ENCODE results near the gene SLCO2A1. TPM values are rescaled to one million over a fixed set of nuclear protein-coding genes. Genes with fewer than 3 reads are reported as not detected.

SLCO2A1 gene
- total and polyA plus RNA-seq, 2 experiments from 2014 or later = 0.22 to 4.8 TPM

DNA sequence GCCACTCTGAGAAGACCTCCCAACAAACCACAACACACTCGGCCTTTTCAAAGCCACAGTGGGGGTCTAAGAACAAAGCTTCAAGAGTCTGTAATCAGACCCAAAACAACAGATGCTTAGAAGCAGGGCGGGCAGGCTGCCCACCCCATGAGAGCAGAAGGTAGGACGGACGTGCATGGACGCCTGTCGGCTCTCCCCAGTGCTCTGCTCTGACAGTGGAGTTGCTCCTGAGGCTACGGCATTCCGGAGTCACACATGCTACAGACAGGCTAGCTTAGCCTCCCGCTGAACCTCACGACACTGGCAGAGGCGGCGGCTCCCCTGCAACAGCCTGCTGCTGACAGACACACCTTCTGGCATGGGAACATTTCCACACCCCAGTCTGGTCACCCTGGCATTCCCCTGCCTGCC, 33.5 kb downstream of the SLCO2A1 start:
- TF ChIP-seq EZH2 (IDR thresholded peaks at IDR 0.05; ENCODE audit: insufficient read depth, poor library complexity, severe bottlenecking) (no peak), EZH2phosphoT487 (IDR thresholded peaks at IDR 0.05; ENCODE audit: insufficient read depth, low read depth) (no peak)
- Histone ChIP-seq H4K20me1 (ENCODE audit: insufficient read depth) (no peaks in the 10 kb centered on the region), H3K9me2 (ENCODE audit: insufficient read depth) (no peaks in the 10 kb centered on the region), H3K4me1 (ENCODE audit: insufficient read depth) (peaks cover 9% of the 10 kb centered on the region), H3K79me2 (ENCODE audit: insufficient read depth) (no peaks in the 10 kb centered on the region), H2AFZ (no peak overlapping the region), H3K36me3 (ENCODE audit: low read depth) (no peaks in the 10 kb centered on the region), H3K9me3 (ENCODE audit: low read depth) (no peaks in the 10 kb centered on the region), H3F3A (ENCODE audit: insufficient read depth) (no peaks in the 10 kb centered on the region), H3K4me3 (no peak overlapping the region), H3K27me3 (replicated peaks; ENCODE audit: insufficient read depth) (no peaks in the 10 kb centered on the region), H3K4me2 (ENCODE audit: unreplicated experiment) (no peak overlapping the region), H3K9ac (no peak overlapping the region), H3K27ac (no peak overlapping the region)
- in situ Hi-C loops (cut with MboI) = no loop called here
- DNase-seq = no peak
- 85 to 91% methylated on average over 12 of the region's 12 CpGs for WGBS, 2 experiments (ENCODE audit: low coverage in 1 of 2, low lambda C conversion rate in 2 of 2, missing lambda C conversion rate in 2 of 2)

GRCh38 chr3:133995264-133995663, 34.5 kb downstream of the SLCO2A1 start:
- DNase-seq = no peak
- H3K27me3 ChIP-seq (replicated peaks; ENCODE audit: insufficient read depth) = no peaks in the 10 kb centered on the region
- WGBS, 2 experiments (ENCODE audit: low coverage in 1 of 2, low lambda C conversion rate in 2 of 2, missing lambda C conversion rate in 2 of 2) = 63 to 71% methylated on average over 2 of the region's 2 CpGs
- H3K9ac ChIP-seq = no peak overlapping the region
- no peaks in the 10 kb centered on the region for H3K9me2 ChIP-seq (ENCODE audit: insufficient read depth)
- H4K20me1 ChIP-seq (ENCODE audit: insufficient read depth) = no peaks in the 10 kb centered on the region
- in situ Hi-C loops (cut with MboI) = no loop called here
- H3K4me3 ChIP-seq = no peak overlapping the region
- no peaks in the 10 kb centered on the region for H3K9me3 ChIP-seq (ENCODE audit: low read depth)
- H2AFZ ChIP-seq = no peak overlapping the region
- no peak overlapping the region for H3K27ac ChIP-seq
- H3K4me2 ChIP-seq (ENCODE audit: unreplicated experiment) = no peak overlapping the region
- H3K4me1 ChIP-seq (ENCODE audit: insufficient read depth) = peaks cover 16% of the 10 kb centered on the region
- no peaks in the 10 kb centered on the region for H3K79me2 ChIP-seq (ENCODE audit: insufficient read depth)
- H3F3A ChIP-seq (ENCODE audit: insufficient read depth) = no peaks in the 10 kb centered on the region
- H3K36me3 ChIP-seq (ENCODE audit: low read depth) = no peaks in the 10 kb centered on the region
- TF ChIP-seq EZH2phosphoT487 (IDR thresholded peaks at IDR 0.05; ENCODE audit: insufficient read depth, low read depth) = no peak
- TF ChIP-seq EZH2 (IDR thresholded peaks at IDR 0.05; ENCODE audit: insufficient read depth, poor library complexity, severe bottlenecking) = no peak

GRCh38 chr3:133994166-133994890, 35.4 kb downstream of the SLCO2A1 start:
- Histone ChIP-seq H3K9me3 (ENCODE audit: low read depth) (no peaks in the 10 kb centered on the region), H2AFZ (no peak overlapping the region), H3K9ac (no peak overlapping the region), H3F3A (ENCODE audit: insufficient read depth) (no peaks in the 10 kb centered on the region), H3K9me2 (ENCODE audit: insufficient read depth) (no peaks in the 10 kb centered on the region), H3K36me3 (ENCODE audit: low read depth) (no peaks in the 10 kb centered on the region), H3K4me3 (no peak overlapping the region), H3K79me2 (ENCODE audit: insufficient read depth) (no peaks in the 10 kb centered on the region), H3K27me3 (replicated peaks; ENCODE audit: insufficient read depth) (no peaks in the 10 kb centered on the region), H3K27ac (no peak overlapping the region), H4K20me1 (ENCODE audit: insufficient read depth) (no peaks in the 10 kb centered on the region), H3K4me1 (ENCODE audit: insufficient read depth) (peaks cover 16% of the 10 kb centered on the region), H3K4me2 (ENCODE audit: unreplicated experiment) (no peak overlapping the region)
- WGBS, 2 experiments (ENCODE audit: low coverage in 1 of 2, low lambda C conversion rate in 2 of 2, missing lambda C conversion rate in 2 of 2) = 75 to 76% methylated on average over 8 of the region's 8 CpGs
- no peak for DNase-seq
- in situ Hi-C loops (cut with MboI) = no loop called here
- no peak for TF ChIP-seq EZH2phosphoT487 (IDR thresholded peaks at IDR 0.05; ENCODE audit: insufficient read depth, low read depth)
- no peak for TF ChIP-seq EZH2 (IDR thresholded peaks at IDR 0.05; ENCODE audit: insufficient read depth, poor library complexity, severe bottlenecking)

DNA sequence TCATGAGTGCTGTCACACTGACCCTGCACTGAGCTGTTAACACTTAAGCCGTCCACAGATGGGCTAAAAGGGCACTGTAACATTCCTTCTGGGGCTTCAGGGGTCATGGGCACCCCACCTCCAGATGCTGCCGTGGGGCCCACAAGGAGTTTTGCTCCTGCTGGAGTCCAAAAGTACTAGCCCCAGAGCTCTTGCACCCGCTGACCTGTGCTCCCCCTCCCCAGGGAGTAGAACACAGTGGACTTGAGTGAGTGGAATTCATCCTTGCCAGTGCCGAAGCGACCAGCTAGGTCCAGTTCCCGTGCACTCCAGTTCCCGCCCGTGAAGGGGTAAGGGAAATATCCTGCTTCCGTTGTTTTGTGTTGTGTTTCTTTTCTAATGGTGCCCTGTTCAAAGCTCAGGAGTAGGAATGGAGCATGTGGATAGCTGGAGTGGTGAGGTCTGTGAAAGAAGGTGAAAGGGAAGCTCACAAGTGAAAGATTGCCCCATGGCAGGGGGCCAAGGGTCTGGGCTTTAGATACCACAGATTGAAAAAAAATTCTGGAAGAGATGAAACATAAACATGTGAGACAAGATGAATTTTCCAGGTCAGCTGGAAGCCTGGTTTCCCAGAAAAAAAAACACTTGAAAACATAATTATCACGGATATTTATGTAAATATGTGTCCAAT, 36.6 kb downstream of the SLCO2A1 start:
- Histone ChIP-seq H3K9ac (no peak overlapping the region), H3K4me3 (no peak overlapping the region), H3K79me2 (ENCODE audit: insufficient read depth) (no peaks in the 10 kb centered on the region), H4K20me1 (ENCODE audit: insufficient read depth) (no peaks in the 10 kb centered on the region), H3K27me3 (replicated peaks; ENCODE audit: insufficient read depth) (no peaks in the 10 kb centered on the region), H3K9me3 (ENCODE audit: low read depth) (no peaks in the 10 kb centered on the region), H3F3A (ENCODE audit: insufficient read depth) (no peaks in the 10 kb centered on the region), H3K27ac (no peak overlapping the region), H3K9me2 (ENCODE audit: insufficient read depth) (no peaks in the 10 kb centered on the region), H2AFZ (no peak overlapping the region), H3K4me1 (ENCODE audit: insufficient read depth) (peaks cover 16% of the 10 kb centered on the region), H3K36me3 (ENCODE audit: low read depth) (no peaks in the 10 kb centered on the region), H3K4me2 (ENCODE audit: unreplicated experiment) (no peak overlapping the region)
- in situ Hi-C loops (cut with MboI) = no loop called here
- DNase-seq = no peak
- TF ChIP-seq EZH2phosphoT487 (IDR thresholded peaks at IDR 0.05; ENCODE audit: insufficient read depth, low read depth) = no peak
- TF ChIP-seq EZH2 (IDR thresholded peaks at IDR 0.05; ENCODE audit: insufficient read depth, poor library complexity, severe bottlenecking) = no peak
- 85 to 90% methylated on average over 10 of the region's 10 CpGs for WGBS, 2 experiments (ENCODE audit: low coverage in 1 of 2, low lambda C conversion rate in 2 of 2, missing lambda C conversion rate in 2 of 2)

All from GM23248 (cell line).